PC-9 (cell line): ENCODE data around the gene CRTC2. TPM values are rescaled to one million over a fixed set of nuclear protein-coding genes. Genes with fewer than 3 reads are reported as not detected.

Experiments
- BruUV-seq: library from RNA; stranded (reverse); fragments of 400-500 nt; replicated peaks from 2 replicates; lab custom pipeline; 2021; lab: Mats Ljungman, UMichigan
- CTCF ChIA-PET: fragments of 300-600 bp; sonication (Branson Sonifier 250); formaldehyde crosslinking; loops from one replicate; lab custom pipeline; 2022; ENCODE audit warnings: antibody characterized with exemption; lab: Charles Lee
- POLR2A ChIA-PET: fragments of 300-600 bp; sonication (Branson Sonifier 250); formaldehyde crosslinking; loops from one replicate; lab custom pipeline; 2022; ENCODE audit warnings: antibody characterized with exemption; ENCODE audit not compliant: unreplicated experiment; lab: Charles Lee
- DNase-seq, 2 experiments: peaks; one replicate each; pipeline versions ENCODE4 v3.0.0 to v3.0.0-alpha.2; 2015 to 2022; ENCODE audit warnings: mixed read lengths in 1 of 2
- H2AFZ ChIP-seq: fragments of 200-600 bp; sonication (generic); 2 replicates; pipeline ENCODE4 v1.8.1; 2017; ENCODE audit warnings: antibody characterized with exemption
- H3F3A ChIP-seq: fragments of 200-600 bp; sonication (generic); 2 replicates; pipeline ENCODE4 v1.8.1; 2017; ENCODE audit warnings: antibody characterized with exemption, mild to moderate bottlenecking, low read depth; ENCODE audit not compliant: insufficient read depth
- H3K27ac ChIP-seq: fragments of 200-600 bp; sonication (generic); 2 replicates; pipeline ENCODE4 v1.6.1; 2016; ENCODE audit warnings: mixed run types
- H3K27me3 ChIP-seq: fragments of 200-600 bp; sonication (generic); 2 replicates; pipeline ENCODE4 v1.6.1; 2016; ENCODE audit warnings: low read depth, mixed run types; ENCODE audit not compliant: insufficient read depth
- H3K36me3 ChIP-seq: fragments of 200-600 bp; sonication (generic); 2 replicates; pipeline ENCODE4 v1.6.1; 2016; ENCODE audit warnings: low read depth, mixed run types
- H3K4me1 ChIP-seq: fragments of 200-600 bp; sonication (generic); replicated peaks from 2 replicates; pipeline ENCODE4 v1.6.1; 2016; ENCODE audit warnings: mixed run types; ENCODE audit not compliant: insufficient read depth
- H3K4me2 ChIP-seq: fragments of 200-600 bp; sonication (generic); 2 replicates; pipeline ENCODE4 v1.6.1; 2017; ENCODE audit warnings: mixed run types
- H3K4me3 ChIP-seq: fragments of 200-600 bp; sonication (generic); 2 replicates; pipeline ENCODE4 v1.6.1; 2016; ENCODE audit warnings: mixed run types
- H3K79me2 ChIP-seq: fragments of 200-600 bp; sonication (generic); 2 replicates; pipeline ENCODE4 v1.6.1; 2017; ENCODE audit warnings: low read depth, mixed run types
- H3K9me2 ChIP-seq: fragments of 200-600 bp; sonication (generic); 2 replicates; pipeline ENCODE4 v1.8.1; 2017; ENCODE audit warnings: mild to moderate bottlenecking; ENCODE audit not compliant: insufficient read depth
- H3K9me3 ChIP-seq: fragments of 200-600 bp; sonication (generic); 2 replicates; pipeline ENCODE4 v1.8.1; 2016; ENCODE audit warnings: low read depth; ENCODE audit not compliant: insufficient read depth
- H4K20me1 ChIP-seq: fragments of 200-600 bp; sonication (generic); 2 replicates; pipeline ENCODE4 v1.8.1; 2017; ENCODE audit not compliant: insufficient read depth
- CTCF ChIP-seq: fragments of 200-600 bp; sonication (generic); conservative IDR thresholded peaks from 2 replicates; pipeline ENCODE4 v1.6.1; 2017; ENCODE audit warnings: mixed run types, antibody characterized with exemption, mild to moderate bottlenecking, moderate library complexity
- EZH2 ChIP-seq: fragments of 200-600 bp; sonication (generic); IDR thresholded peaks from 2 replicates; pipeline ENCODE4 v1.8.0; 2017; ENCODE audit warnings: antibody characterized with exemption, low read depth
- intact Hi-C: fragments of 100-400 bp; cut with micrococcal nuclease; formaldehyde crosslinking; loops from one replicate; pipeline ENCODE4 v1.10.0; 2022; ENCODE audit not compliant: unreplicated experiment
- total RNA-seq: library from RNA; stranded (reverse); gene quantifications from 2 replicates; pipeline ENCODE4 v1.2.3, GENCODE V29; 2021

Gene CRTC2
- total RNA-seq, 1 experiment from 2014 or later, result 63.6 TPM

DNA sequence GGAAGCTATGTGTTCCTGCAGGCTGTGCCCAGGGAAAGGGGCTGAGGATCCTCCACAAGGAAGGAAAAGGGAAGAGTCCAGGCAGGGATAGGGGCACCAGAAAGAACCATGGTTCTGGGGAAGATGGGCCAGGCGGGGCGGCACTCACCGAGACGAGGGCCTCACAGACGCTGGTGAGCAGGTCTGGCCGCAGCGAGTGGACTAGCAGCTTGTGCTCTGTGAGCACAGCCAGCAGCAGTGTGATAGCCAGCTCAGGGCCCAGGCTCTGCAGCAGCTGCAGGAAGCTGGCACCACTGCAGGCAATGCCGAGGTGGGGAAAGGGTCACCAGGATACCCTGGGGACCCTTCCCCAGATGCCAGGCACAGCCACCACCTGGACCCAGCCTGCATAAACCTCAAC lies 17.7 kb downstream of the CRTC2 start:
- ChIA-PET CTCF (no interaction called here), POLR2A (no interaction called here)
- TF ChIP-seq EZH2, result no peak
- no peak for TF ChIP-seq CTCF
- DNase-seq, result no peak
- no peak overlapping the region for H3K4me2 ChIP-seq
- H3K27me3 ChIP-seq, result no peaks in the 10 kb centered on the region
- BruUV-seq, result no TSS peak
- H3K4me3 ChIP-seq, result no peak overlapping the region
- no peaks in the 10 kb centered on the region; the same call in 1 of the 2 replicates for H4K20me1 ChIP-seq
- no peak overlapping the region for H3K27ac ChIP-seq
- H3K9me2 ChIP-seq, result no peaks in the 10 kb centered on the region
- no peaks in the 10 kb centered on the region for H3F3A ChIP-seq
- 0 out of 2 replicates have a peak, but pooled peaks cover 6% of the 10 kb centered on the region for H3K4me1 ChIP-seq
- H3K79me2 ChIP-seq, result peaks cover 19% of the 10 kb centered on the region
- H3K9me3 ChIP-seq, result no peaks in the 10 kb centered on the region
- intact Hi-C loops, result no loop called here
- H2AFZ ChIP-seq, result no peak overlapping the region
- H3K36me3 ChIP-seq, result 0 out of 2 replicates have a peak, but pooled peaks cover 3% of the 10 kb centered on the region

- peaks cover 7% of the 10 kb centered on the region for H3K79me2 ChIP-seq
- 0 out of 2 replicates have a peak, but pooled peaks cover 3% of the 10 kb centered on the region for H3K36me3 ChIP-seq
- H2AFZ ChIP-seq, result no peak overlapping the region
- no peak overlapping the region for H3K4me2 ChIP-seq
- H3K9me3 ChIP-seq, result no peaks in the 10 kb centered on the region
- H3K4me3 ChIP-seq, result no peak overlapping the region
- H3K27me3 ChIP-seq, result no peaks in the 10 kb centered on the region
- DNase-seq, result no peak
- intact Hi-C loops, result no loop called here
- BruUV-seq, result no TSS peak
- H3K9me2 ChIP-seq, result no peaks in the 10 kb centered on the region
- CTCF ChIA-PET, result interaction anchor here (0.6 kb wide), 1 partner anchor 8 kb away, joined by 6 read pairs; no protein-coding TSS in a partner anchor
- H3K4me1 ChIP-seq, result no peaks in the 10 kb centered on the region
- TF ChIP-seq CTCF (no peak), EZH2 (no peak)
- H3K27ac ChIP-seq, result no peak overlapping the region
- H4K20me1 ChIP-seq, result no peaks in the 10 kb centered on the region; the same call in 1 of the 2 replicates
- H3F3A ChIP-seq, result no peaks in the 10 kb centered on the region
- POLR2A ChIA-PET, result no interaction called here
Observed at GRCh38 chr1:153939476-153939875, 18.9 kb downstream of the CRTC2 start.

- Histone ChIP-seq H4K20me1 (no peaks in the 10 kb centered on the region; the same call in 1 of the 2 replicates), H2AFZ (no peak overlapping the region), H3K79me2 (peaks cover 2% of the 10 kb centered on the region; the same call in 1 of the 2 replicates), H3K9me2 (no peaks in the 10 kb centered on the region), H3K27me3 (no peaks in the 10 kb centered on the region), H3K27ac (no peak overlapping the region), H3K36me3 (0 out of 2 replicates have a peak, but pooled peaks cover 3% of the 10 kb centered on the region), H3K4me1 (no peaks in the 10 kb centered on the region), H3K4me2 (no peak overlapping the region), H3K9me3 (no peaks in the 10 kb centered on the region), H3F3A (no peaks in the 10 kb centered on the region), H3K4me3 (no peak overlapping the region)
- intact Hi-C loops, result no loop called here
- ChIA-PET POLR2A (no interaction called here), CTCF (no interaction called here)
- DNase-seq, result no peak
- BruUV-seq, result no TSS peak
- TF ChIP-seq CTCF (no peak), EZH2 (no peak)
Observed at GRCh38 chr1:153938996-153939395, 19.4 kb downstream of the CRTC2 start.
